Endothelial cell of umbilical vein (primary cell): ENCODE data around the gene XPA.

ENCODE experiments used
- EZH2 ChIP-seq: IDR thresholded peaks from 2 replicates; pipeline ENCODE4 v1.6.1; 2012; ENCODE audit warnings: borderline replicate concordance, low read depth, mild to moderate bottlenecking, moderate library complexity, low read length, inconsistent platforms; ENCODE audit not compliant: severe bottlenecking
- JUN ChIP-seq: IDR thresholded peaks from 2 replicates; pipeline ENCODE4 v1.6.1; 2011; ENCODE audit warnings: borderline replicate concordance, low read depth; ENCODE audit not compliant: insufficient read length, insufficient read depth
- POLR2A ChIP-seq: IDR thresholded peaks from 2 replicates; pipeline ENCODE4 v1.6.1; 2012; ENCODE audit warnings: low read depth, mild to moderate bottlenecking, control low read depth, low read length
- POLR2AphosphoS5 ChIP-seq: IDR thresholded peaks from 2 replicates; pipeline ENCODE4 v1.6.1; 2012; ENCODE audit warnings: low read depth, mild to moderate bottlenecking, control low read depth, low read length, moderate library complexity; ENCODE audit not compliant: insufficient read depth
- TF ChIP-seq, protein P1 (sequence below), 2 donors: IDR thresholded peaks; 1 replicate in 1 of 2; 2 replicates in 1 of 2; pipeline ENCODE4 v1.5.1; 2011; ENCODE audit warnings: low read length in 2 of 2, mild to moderate bottlenecking in 2 of 2, moderate library complexity in 2 of 2, control low read depth in 1 of 2, inconsistent platforms in 1 of 2, low read depth in 1 of 2; ENCODE audit not compliant: insufficient read depth in 1 of 2; ENCODE audit errors: extremely low read depth in 1 of 2
- TF ChIP-seq, protein P2 (sequence below): IDR thresholded peaks from 2 replicates; pipeline ENCODE4 v1.6.1; 2011; ENCODE audit not compliant: insufficient read depth, insufficient read length

DNA sequence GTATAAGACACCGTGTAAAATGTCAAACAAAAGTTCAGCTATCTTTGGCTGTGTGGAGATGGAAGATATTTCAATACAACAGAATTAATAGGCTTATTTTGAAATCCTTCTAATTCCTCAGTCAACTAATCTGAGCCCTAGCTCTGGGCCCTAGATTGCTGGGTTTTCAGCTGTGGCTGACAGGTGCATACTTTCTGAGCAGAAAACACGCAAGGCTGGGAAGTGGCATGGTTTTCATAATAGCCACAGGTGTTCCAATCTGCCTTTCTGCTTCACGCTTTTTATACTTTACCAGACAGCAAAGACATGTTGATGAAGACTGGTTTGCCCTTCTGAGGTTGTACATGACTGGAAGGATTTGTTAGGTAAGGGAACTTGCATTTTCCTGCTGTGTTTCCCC, 20.7 kb upstream of the XPA start:
- TF ChIP-seq, protein P1, sequence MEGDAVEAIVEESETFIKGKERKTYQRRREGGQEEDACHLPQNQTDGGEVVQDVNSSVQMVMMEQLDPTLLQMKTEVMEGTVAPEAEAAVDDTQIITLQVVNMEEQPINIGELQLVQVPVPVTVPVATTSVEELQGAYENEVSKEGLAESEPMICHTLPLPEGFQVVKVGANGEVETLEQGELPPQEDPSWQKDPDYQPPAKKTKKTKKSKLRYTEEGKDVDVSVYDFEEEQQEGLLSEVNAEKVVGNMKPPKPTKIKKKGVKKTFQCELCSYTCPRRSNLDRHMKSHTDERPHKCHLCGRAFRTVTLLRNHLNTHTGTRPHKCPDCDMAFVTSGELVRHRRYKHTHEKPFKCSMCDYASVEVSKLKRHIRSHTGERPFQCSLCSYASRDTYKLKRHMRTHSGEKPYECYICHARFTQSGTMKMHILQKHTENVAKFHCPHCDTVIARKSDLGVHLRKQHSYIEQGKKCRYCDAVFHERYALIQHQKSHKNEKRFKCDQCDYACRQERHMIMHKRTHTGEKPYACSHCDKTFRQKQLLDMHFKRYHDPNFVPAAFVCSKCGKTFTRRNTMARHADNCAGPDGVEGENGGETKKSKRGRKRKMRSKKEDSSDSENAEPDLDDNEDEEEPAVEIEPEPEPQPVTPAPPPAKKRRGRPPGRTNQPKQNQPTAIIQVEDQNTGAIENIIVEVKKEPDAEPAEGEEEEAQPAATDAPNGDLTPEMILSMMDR (IDR thresholded peaks at IDR 0.05; ENCODE audit: extremely low read depth in 1 of 2, insufficient read depth in 1 of 2, low read depth in 1 of 2, low read length in 2 of 2), result no peak
- TF ChIP-seq POLR2AphosphoS5, result no peak
- no peak for TF ChIP-seq POLR2A
- no peak for TF ChIP-seq EZH2
- TF ChIP-seq, protein P2, sequence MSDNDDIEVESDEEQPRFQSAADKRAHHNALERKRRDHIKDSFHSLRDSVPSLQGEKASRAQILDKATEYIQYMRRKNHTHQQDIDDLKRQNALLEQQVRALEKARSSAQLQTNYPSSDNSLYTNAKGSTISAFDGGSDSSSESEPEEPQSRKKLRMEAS, result no peak
- TF ChIP-seq JUN, result no peak
